Fibroblast of skin of scalp (primary cell): ENCODE results near the gene CACNA2D1.
"Not testable (repeated sequence)": the region's sequence is repeated elsewhere in the genome, so short reads cannot be mapped to it uniquely, and the experiment has no call there.

Experiments
- DNase-seq: peaks from one replicate; pipeline ENCODE4 v3.0.0-alpha.2; 2013

CACNA2D1 gene

DNA sequence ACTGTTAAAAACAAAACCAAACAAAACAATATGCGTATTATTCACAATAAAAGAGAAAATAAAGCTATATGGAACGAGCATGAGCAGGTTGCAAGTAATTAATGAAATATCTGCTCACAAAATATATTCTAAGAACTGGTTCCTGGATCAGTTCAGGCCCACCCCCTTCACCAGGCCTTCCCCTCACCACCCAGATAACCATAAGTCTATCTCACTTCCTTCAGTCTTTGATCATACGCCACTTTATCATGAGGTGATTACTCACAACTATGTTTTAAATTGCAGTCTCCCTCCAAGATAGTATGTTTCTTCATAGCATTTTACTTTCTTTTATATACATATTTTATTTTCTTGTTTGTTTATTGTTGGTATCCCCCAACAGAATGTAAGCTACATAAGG is 410.7 kb downstream of the CACNA2D1 start:
- DNase-seq: no peak

- DNase-seq: peak; percentile 20
Observed at GRCh38 chr7:82029236-82029913, 414.2 kb downstream of the CACNA2D1 start.

DNA sequence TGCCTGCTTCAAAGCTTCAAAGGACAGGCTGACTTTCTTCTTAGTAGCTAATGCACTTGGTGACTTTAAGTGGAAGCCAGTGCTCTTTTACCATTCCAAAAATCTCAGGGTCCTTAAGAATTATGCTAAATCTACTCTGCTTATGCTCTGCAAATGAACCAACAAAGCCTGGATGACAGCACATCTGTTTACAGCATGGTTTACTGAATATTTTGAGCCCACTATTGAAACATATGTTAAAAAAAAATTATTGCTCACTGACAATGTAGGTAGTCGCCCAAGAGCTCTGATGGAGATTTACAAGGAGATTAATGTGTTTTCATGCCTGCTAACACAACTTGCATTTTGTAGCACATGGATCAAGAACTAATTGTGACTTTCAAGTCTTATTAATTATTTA is 415.5 kb downstream of the CACNA2D1 start:
- no peak for DNase-seq

DNA sequence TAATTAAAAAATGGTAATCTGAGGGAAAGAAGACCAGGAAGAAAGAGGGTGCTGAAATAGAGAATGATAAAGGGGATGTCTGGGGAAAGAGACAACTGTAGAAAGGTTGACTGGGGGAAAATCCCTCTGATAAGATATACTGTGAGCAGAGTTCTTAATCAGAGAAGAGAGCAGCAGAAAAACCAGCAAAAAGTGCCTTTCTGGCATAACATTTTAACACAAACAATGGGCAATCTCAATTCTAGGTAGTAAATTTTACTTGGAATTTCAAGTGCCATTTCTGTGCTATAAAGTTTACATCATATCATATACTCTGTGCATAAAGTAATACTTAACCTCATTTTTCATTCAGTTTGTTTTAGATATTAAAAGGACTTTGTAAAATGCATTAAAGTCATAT is 421.9 kb downstream of the CACNA2D1 start:
- no peak for DNase-seq

GRCh38 chr7:82021036-82021435 is 422.5 kb downstream of the CACNA2D1 start:
- DNase-seq: no peak

GRCh38 chr7:82019551-82020475 is 423.8 kb downstream of the CACNA2D1 start:
- DNase-seq: peak; percentile 50

GRCh38 chr7:82018226-82018625 is 425.4 kb downstream of the CACNA2D1 start:
- peak; percentile 13 for DNase-seq

GRCh38 chr7:82017334-82017943 is 426.1 kb downstream of the CACNA2D1 start:
- peak; percentile 52 for DNase-seq

DNA sequence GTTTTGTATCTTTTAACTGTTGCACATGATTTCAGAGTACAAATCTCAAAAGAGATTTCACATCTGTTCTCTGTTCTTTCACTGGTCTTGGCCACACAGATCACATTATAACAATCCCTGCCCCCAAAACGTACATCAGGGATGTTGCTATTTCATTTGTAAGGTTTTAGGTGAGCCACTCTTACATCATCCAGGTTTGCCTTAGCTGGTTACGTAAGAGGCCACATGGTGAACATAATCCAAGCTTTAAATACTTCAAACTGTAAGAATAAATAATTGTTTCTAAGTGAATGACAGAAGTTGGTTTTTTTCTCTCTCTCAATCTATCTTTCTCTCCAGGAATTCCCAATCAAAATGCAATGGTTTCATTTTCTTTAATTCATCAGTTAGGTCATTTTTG is 427.8 kb downstream of the CACNA2D1 start:
- no peak for DNase-seq

DNA sequence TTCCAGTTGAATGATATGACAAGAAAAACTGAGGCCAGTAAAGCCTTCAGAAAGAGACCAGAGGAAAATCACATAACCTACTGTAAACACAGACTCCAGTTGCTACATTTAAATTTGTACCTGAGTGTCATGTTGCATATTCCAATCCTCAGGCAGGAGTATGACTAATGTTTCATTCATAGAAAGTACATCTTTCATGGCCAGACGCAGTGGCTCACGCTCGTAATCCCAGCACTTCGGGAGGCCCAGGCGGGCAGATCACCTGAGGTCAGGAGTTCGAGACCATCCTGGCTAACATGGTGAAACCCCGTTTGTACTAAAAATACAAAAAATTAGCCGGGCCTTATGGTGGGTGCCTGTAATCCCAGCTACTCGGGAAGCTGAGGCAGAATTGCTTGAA is 429.0 kb downstream of the CACNA2D1 start:
- DNase-seq: not testable (repeated sequence)

GRCh38 chr7:82012453-82012852 is 431.1 kb downstream of the CACNA2D1 start:
- peak; percentile 12 for DNase-seq

DNA sequence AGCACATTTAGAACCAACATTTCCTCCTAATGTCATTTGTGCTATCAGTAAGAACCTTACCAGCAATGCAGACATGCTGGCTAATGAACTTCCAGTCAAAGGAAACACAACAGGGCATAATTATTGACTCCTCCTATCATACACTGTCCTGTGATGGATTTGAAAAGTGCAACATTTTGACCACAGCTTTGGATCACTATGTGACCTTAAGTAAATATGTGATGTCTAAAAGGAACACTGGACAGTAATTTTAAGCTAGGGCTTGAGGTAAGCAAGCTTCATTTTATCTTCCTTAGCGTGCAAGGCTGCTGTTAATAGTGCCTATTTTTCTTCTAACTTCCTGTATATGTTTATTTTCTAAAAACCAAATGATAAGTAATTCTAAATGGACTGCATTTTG is 433.2 kb downstream of the CACNA2D1 start:
- DNase-seq: no peak

DNA sequence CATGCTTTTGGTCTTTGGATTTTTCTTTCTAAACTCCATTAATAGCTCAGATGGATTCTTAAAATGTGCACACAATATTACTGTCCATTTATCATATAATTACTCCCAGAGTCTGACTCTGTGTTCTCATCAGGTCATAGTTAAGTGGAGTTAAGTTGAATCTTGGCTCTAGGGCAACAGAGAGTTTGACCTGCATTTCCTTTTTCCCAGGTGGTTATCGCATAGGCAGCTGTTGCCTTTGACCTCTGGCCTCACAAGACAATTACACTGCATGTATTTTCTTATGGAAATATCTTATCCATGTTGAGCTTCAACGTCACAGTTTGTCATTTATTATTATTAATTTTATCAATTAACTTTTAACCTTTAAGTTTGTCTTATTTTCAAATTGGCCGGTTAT is 436.3 kb downstream of the CACNA2D1 start:
- DNase-seq: no peak

DNA sequence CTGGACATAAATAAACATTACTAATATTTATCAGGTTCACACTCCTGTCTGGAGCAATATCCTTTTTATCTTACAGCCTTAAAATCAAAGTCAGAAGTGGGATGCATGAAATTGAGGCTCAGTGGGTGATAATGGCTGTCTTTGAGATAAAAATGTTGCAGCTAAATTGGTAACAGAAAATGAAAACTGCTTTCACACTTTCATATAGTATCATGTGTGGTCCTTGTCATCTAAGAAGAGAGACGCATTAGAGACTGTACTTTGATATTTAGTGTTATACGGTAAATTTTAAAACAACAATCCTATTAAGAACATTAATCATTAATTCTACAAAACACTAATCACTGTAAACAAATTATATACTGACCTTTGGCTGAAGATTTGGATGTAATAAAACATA is 438.5 kb downstream of the CACNA2D1 start:
- no peak for DNase-seq

DNA sequence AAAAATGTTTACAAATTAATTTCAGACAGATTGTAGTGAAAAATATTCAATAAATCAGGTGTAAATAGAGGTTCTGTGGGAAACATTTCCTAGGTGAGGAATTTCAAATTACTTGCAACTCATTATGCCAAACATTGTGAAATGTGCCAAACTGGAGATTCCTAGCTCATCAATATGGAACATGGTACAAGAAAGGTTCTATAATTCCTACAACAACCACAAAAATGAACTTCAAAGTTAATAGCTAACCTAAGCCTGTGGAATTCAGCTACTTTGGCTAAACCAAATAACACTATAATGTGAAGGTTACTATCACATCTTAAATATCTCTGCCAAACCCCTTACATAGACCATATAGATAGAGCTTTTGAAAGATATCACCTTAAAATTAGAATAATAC is 450.4 kb downstream of the CACNA2D1 start:
- no peak for DNase-seq

GRCh38 chr7:81990395-81990794 is 453.2 kb downstream of the CACNA2D1 start:
- peak; percentile 36 for DNase-seq

DNA sequence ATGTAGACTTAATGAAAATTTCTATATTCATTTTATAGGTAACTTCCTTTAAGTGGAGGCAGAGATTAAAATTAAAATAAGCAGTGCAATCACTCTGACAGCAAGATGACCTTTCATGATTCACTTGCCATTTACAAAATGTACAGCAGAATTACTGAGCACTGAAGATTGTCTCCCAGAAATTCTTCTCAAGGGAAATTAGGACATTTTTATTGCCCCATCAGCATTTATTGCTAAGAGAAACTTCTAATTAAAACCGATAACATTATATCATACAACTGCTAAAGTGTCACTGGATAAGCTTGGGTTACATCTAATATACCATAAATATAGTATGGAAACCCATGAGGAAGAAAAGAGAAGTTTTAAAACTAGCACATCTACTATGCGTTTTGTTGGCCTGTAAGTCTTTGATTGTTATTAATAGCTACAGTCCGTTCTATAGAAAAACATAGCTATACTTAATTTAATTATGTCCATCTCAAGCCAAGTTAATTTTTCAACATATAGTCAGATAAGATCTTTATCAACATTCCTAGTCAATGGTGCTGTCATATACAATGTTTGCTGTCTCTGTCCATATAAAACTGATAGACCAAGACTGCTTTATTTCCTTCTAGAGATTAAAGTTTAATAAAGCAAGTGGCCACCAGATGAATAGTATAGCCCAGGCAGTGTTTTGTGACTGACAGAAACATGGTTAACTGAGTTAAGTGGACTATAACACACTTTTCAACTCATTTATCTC is 456.7 kb downstream of the CACNA2D1 start:
- no peak for DNase-seq

- no peak for DNase-seq
Observed at GRCh38 chr7:81983406-81983805, 460.2 kb downstream of the CACNA2D1 start.

DNA sequence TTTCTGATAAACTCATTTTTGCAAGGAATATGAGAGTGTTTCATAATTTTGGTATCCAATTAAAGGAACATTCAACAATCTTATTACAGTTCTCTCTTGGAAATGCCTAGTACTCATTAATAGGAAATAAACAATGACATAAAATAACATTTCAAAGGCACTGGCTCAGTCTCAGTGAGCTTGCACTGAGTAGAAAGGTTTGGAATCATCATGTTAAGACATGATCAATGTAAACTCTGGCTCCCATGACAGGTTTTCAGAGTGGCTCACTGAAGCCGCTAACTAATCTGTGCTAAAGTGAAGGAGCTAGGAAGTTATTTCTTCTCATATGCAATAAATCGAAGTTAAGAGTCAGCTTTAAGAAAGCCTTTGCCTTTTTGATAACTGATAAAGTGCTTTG is 470.5 kb downstream of the CACNA2D1 start:
- DNase-seq: no peak

GRCh38 chr7:81960026-81960425 is 483.6 kb downstream of the CACNA2D1 start:
- no peak for DNase-seq

- DNase-seq: no peak
Observed at GRCh38 chr7:81957517-81957916, 486.1 kb downstream of the CACNA2D1 start.

- DNase-seq: peak; percentile 64
Observed at GRCh38 chr7:81956520-81956919, 487.1 kb downstream of the CACNA2D1 start.

GRCh38 chr7:81949306-81949705 is 494.3 kb downstream of the CACNA2D1 start:
- DNase-seq: no peak
